HG02678 (cell line): ENCODE data around the gene LAMB3.

ENCODE experiments used
- ATAC-seq: cut with Tn5 transposase; IDR thresholded peaks from one replicate; pipeline ENCODE4 v1.9.1; 2021; ENCODE audit warnings: mild to moderate bottlenecking, moderate library complexity; ENCODE audit not compliant: unreplicated experiment

Gene LAMB3

GRCh38 chr1:209567698-209568175 lies 84.5 kb downstream of the LAMB3 start:
- ATAC-seq, result no peak

- ATAC-seq, result peak; percentile 89
Observed at GRCh38 chr1:209565759-209566678, 86.2 kb downstream of the LAMB3 start.
